Thymus (tissue), 11 donors: ENCODE data around the gene PRG3. TPM values are rescaled to one million over a fixed set of nuclear protein-coding genes. Genes with fewer than 3 reads are reported as not detected.

Experiments
- DNase-seq, 9 donors: peaks; one replicate each; pipeline ENCODE4 v3.0.0-alpha.2; 2013; ENCODE audit warnings: low spot score in 9 of 9, low read depth in 6 of 9, missing footprints in 1 of 9
- H3K27ac ChIP-seq, 2 donors: one replicate each; pipeline ENCODE4 v1.5.1; 2013; ENCODE audit warnings: control low read depth in 1 of 2, low read depth in 1 of 2, low read length in 1 of 2, mild to moderate bottlenecking in 1 of 2, moderate library complexity in 1 of 2
- H3K27me3 ChIP-seq, 2 donors: one replicate each; pipeline ENCODE4 v1.5.1; 2013; ENCODE audit warnings: low read length in 1 of 2; ENCODE audit not compliant: control insufficient read depth in 2 of 2, insufficient read depth in 1 of 2
- H3K36me3 ChIP-seq, 2 donors: one replicate each; pipeline ENCODE4 v1.5.1; 2013; ENCODE audit warnings: low read length in 1 of 2, mild to moderate bottlenecking in 1 of 2, moderate library complexity in 1 of 2; ENCODE audit not compliant: control insufficient read depth in 2 of 2, insufficient read depth in 2 of 2
- H3K4me1 ChIP-seq, 2 donors: one replicate each; pipeline ENCODE4 v1.5.1; 2013; ENCODE audit warnings: low read length in 2 of 2; ENCODE audit not compliant: control insufficient read depth in 2 of 2, insufficient read depth in 2 of 2
- H3K4me3 ChIP-seq, 2 donors: one replicate each; pipeline ENCODE4 v1.5.1; 2013; ENCODE audit warnings: low read length in 2 of 2, control low read depth in 1 of 2, mild to moderate bottlenecking in 1 of 2
- H3K9me3 ChIP-seq, 2 donors: one replicate each; pipeline ENCODE4 v1.5.1; 2013; ENCODE audit warnings: low read length in 1 of 2, mild to moderate bottlenecking in 1 of 2; ENCODE audit not compliant: control insufficient read depth in 2 of 2, insufficient read depth in 1 of 2
- WGBS: extraction: QIAGEN DNeasy Blood & Tissue Kit; methylation state at CpG from one replicate; pipeline ENCODE4 v1.1.7; 2013; 5-methylcytosine and 5-hydroxymethylcytosine counted together
- polyA plus RNA-seq: library from polyadenylated mRNA; stranded (reverse); fragments of 200-250 nt; gene quantifications from one replicate; pipeline ENCODE4 v1.2.3, GENCODE V29; 2013
- total RNA-seq: library from RNA; stranded (reverse); fragments of 120-200 nt; gene quantifications from one replicate; pipeline ENCODE4 v1.2.4, GENCODE V29; 2013
- donor health status: healthy.

Gene PRG3
- total and polyA plus RNA-seq, 2 donors: 2.5 to 83.9 TPM

- no peaks in the 10 kb centered on the region for H3K4me1 ChIP-seq
- H3K27me3 ChIP-seq: no peaks in the 10 kb centered on the region
- H3K4me3 ChIP-seq: no peak overlapping the region
- H3K36me3 ChIP-seq: no peaks in the 10 kb centered on the region
- no peak for DNase-seq
- 94% methylated on average over 11 of the region's 11 CpGs for WGBS
- H3K9me3 ChIP-seq: no peaks in the 10 kb centered on the region
- no peak overlapping the region for H3K27ac ChIP-seq
Observed at GRCh38 chr11:57395905-57396623, 15.1 kb upstream of the PRG3 start.

GRCh38 chr11:57394203-57394965 lies 13.4 kb upstream of the PRG3 start:
- Histone ChIP-seq H3K4me1 (no peaks in the 10 kb centered on the region), H3K27me3 (no peaks in the 10 kb centered on the region), H3K36me3 (no peaks in the 10 kb centered on the region), H3K27ac (no peak overlapping the region), H3K4me3 (no peak overlapping the region), H3K9me3 (no peaks in the 10 kb centered on the region)
- DNase-seq: no peak
- WGBS: 94% methylated on average over 4 of the region's 4 CpGs

GRCh38 chr11:57392763-57393105 lies 11.8 kb upstream of the PRG3 start:
- Histone ChIP-seq H3K36me3 (no peaks in the 10 kb centered on the region), H3K4me3 (no peak overlapping the region), H3K27ac (no peak overlapping the region), H3K27me3 (no peaks in the 10 kb centered on the region), H3K9me3 (no peaks in the 10 kb centered on the region), H3K4me1 (no peaks in the 10 kb centered on the region)
- no peak for DNase-seq
- 97% methylated on average over 4 of the region's 4 CpGs for WGBS

- Histone ChIP-seq H3K4me3 (no peak overlapping the region), H3K9me3 (no peaks in the 10 kb centered on the region), H3K4me1 (no peaks in the 10 kb centered on the region), H3K27ac (no peak overlapping the region), H3K36me3 (no peaks in the 10 kb centered on the region), H3K27me3 (no peaks in the 10 kb centered on the region)
- DNase-seq: no peak
- 96% methylated on average over 8 of the region's 8 CpGs for WGBS
Observed at GRCh38 chr11:57392066-57392762, 11.3 kb upstream of the PRG3 start.

- Histone ChIP-seq H3K27me3 (no peaks in the 10 kb centered on the region), H3K4me1 (no peaks in the 10 kb centered on the region), H3K36me3 (no peaks in the 10 kb centered on the region), H3K27ac (no peak overlapping the region), H3K9me3 (no peaks in the 10 kb centered on the region), H3K4me3 (no peak overlapping the region)
- DNase-seq: no peak
- 96% methylated on average over 2 of the region's 2 CpGs for WGBS
Observed at GRCh38 chr11:57391539-57391938, 10.6 kb upstream of the PRG3 start.

- no peak for DNase-seq
- Histone ChIP-seq H3K4me1 (no peaks in the 10 kb centered on the region), H3K27me3 (no peaks in the 10 kb centered on the region), H3K9me3 (no peaks in the 10 kb centered on the region), H3K36me3 (no peaks in the 10 kb centered on the region), H3K27ac (no peak overlapping the region), H3K4me3 (no peak overlapping the region)
- WGBS: 98% methylated on average over 3 of the region's 3 CpGs
Observed at GRCh38 chr11:57391111-57391510, 10.2 kb upstream of the PRG3 start.

- no peak for DNase-seq
- 91% methylated on average over 2 of the region's 2 CpGs for WGBS
- Histone ChIP-seq H3K4me1 (no peaks in the 10 kb centered on the region), H3K27ac (no peak within 1 kb of the TSS), H3K27me3 (no peaks in the 10 kb centered on the region), H3K4me3 (no peak within 1 kb of the TSS), H3K36me3 (no peaks in the 10 kb centered on the region), H3K9me3 (no peaks in the 10 kb centered on the region)
Observed at GRCh38 chr11:57390535-57390934, 9.6 kb upstream of the PRG3 start, which contains the start of gene PRG2. TSS of gene PRG2 (minus strand) at chr11:57390650. CDS start at chr11:57389944, 706 bp downstream.

GRCh38 chr11:57387289-57388030 lies 6.5 kb upstream of the PRG3 start:
- Histone ChIP-seq H3K9me3 (no peaks in the 10 kb centered on the region), H3K36me3 (no peaks in the 10 kb centered on the region), H3K27me3 (no peaks in the 10 kb centered on the region), H3K4me3 (no peak overlapping the region), H3K27ac (no peak overlapping the region), H3K4me1 (no peaks in the 10 kb centered on the region)
- WGBS: 82% methylated on average over 16 of the region's 16 CpGs
- DNase-seq: no peak
